Measurements from ENCODE around the gene GPC6. TPM values are rescaled to one million over a fixed set of nuclear protein-coding genes. Genes with fewer than 3 reads are reported as not detected.

The GPC6 gene
- total and polyA plus RNA-seq, 9 of the 15 experiments (the other 6 are each of a cell fraction or from before 2014, with no cell fraction given): under 0.01 to 0.20 (median 0.01) TPM; not detected in 4

DNA sequence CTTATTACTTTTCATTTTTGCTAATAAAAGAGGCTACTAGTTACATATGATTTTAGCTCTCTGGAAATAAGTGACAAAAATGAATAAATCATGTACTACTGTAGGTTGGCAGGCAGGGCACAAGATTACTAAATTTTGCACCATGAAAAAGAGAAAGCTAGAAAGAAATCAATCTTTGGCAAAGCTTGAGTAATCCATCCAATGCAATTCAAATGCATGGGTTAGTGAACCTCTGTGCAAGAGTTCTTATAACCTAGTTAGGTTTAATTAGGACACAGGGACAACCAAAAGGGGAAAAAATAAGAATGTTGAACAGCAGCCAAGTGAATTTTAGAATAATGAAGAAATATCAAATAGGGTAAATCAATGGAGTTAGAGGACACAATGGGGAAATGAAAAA lies 947.4 kb downstream of the GPC6 start:
- H2AFZ ChIP-seq (ENCODE audit: low read depth, low read length): no peak overlapping the region
- H3K36me3 ChIP-seq (ENCODE audit: control insufficient read depth, insufficient read depth, low read length): no peaks in the 10 kb centered on the region
- no peak overlapping the region for H3K27ac ChIP-seq (ENCODE audit: extremely low read depth, low read depth, low read length)
- no TSS peak for BruUV-seq (replicated peaks)
- in situ Hi-C loops (cut with MboI): no loop called here
- no peak overlapping the region for H3K4me3 ChIP-seq
- no peaks in the 10 kb centered on the region for H3K79me2 ChIP-seq (ENCODE audit: control insufficient read depth, insufficient read depth, low read length)
- no peaks in the 10 kb centered on the region for H3K27me3 ChIP-seq (ENCODE audit: control insufficient read depth in 2 of 2, insufficient read depth in 2 of 2, low read length in 2 of 2)
- no peaks in the 10 kb centered on the region for H3K9me1 ChIP-seq (ENCODE audit: control insufficient read depth, insufficient read depth, low read length)
- CTCF ChIA-PET (ENCODE audit: low intra/inter-chr PET ratio): no interaction called here
- FAIRE-seq (no peak), DNase-seq (ENCODE audit: extremely low read depth in 1 of 4, low spot score in 3 of 4) (no peak), ATAC-seq (no peak)
- no peaks in the 10 kb centered on the region for H4K20me1 ChIP-seq (replicated peaks; ENCODE audit: control insufficient read depth, insufficient read depth, low read length)
- H3K4me2 ChIP-seq (ENCODE audit: insufficient read depth, low read length): no peak overlapping the region
- POLR2A ChIA-PET: no interaction called here
- H3K4me1 ChIP-seq (replicated peaks in 1 of 2; ENCODE audit: control insufficient read depth in 2 of 2, insufficient read depth in 2 of 2, low read length in 2 of 2): no peaks in the 10 kb centered on the region
- H3K9ac ChIP-seq (ENCODE audit: insufficient read depth in 1 of 2, low read depth in 2 of 2, low read length in 2 of 2): no peak overlapping the region
- no peaks in the 10 kb centered on the region for H3K9me3 ChIP-seq (replicated peaks; ENCODE audit: control insufficient read depth, insufficient read depth, low read depth, low read length)
- TF ChIP-seq MTA1 (IDR thresholded peaks at IDR 0.05; ENCODE audit: borderline replicate concordance) (no peak), MAFF (IDR thresholded peaks at IDR 0.05; ENCODE audit: low read length) (no peak)
- intact Hi-C loops (cut with micrococcal nuclease): no loop called here

DNA sequence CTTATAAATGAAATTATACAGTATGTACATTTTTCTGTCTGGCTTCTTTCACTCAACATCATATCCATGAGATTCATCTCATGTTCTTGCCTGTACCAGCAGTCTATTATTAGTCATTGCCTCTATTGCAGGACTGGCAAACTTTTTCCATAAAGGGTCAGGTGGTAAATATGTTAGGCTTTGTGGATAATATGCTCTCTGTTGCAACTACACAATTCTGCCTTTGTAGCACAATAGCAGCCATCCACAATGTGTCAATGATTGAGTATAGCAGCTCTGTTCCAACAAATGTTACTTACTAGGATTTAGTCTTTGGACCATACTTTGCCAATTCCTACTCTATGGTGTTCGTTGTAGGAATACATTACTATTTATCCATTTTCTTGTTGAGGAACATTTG lies 948.5 kb downstream of the GPC6 start:
- FAIRE-seq (no peak), DNase-seq (ENCODE audit: extremely low read depth in 1 of 4, low spot score in 3 of 4) (no peak), ATAC-seq (no peak)
- in situ Hi-C loops (cut with MboI) (no loop called here), intact Hi-C loops (cut with micrococcal nuclease) (no loop called here)
- no peaks in the 10 kb centered on the region for H4K20me1 ChIP-seq (replicated peaks; ENCODE audit: control insufficient read depth, insufficient read depth, low read length)
- 0% methylated on average over 1 of the region's 1 CpG for WGBS (ENCODE audit: insufficient coverage, low coverage, missing lambda C conversion rate)
- no peaks in the 10 kb centered on the region for H3K79me2 ChIP-seq (ENCODE audit: control insufficient read depth, insufficient read depth, low read length)
- ChIA-PET POLR2A (no interaction called here), CTCF (ENCODE audit: low intra/inter-chr PET ratio) (no interaction called here)
- H3K9me3 ChIP-seq (replicated peaks; ENCODE audit: control insufficient read depth, insufficient read depth, low read depth, low read length): no peaks in the 10 kb centered on the region
- no peak overlapping the region for H3K4me3 ChIP-seq
- no peaks in the 10 kb centered on the region for H3K27me3 ChIP-seq (ENCODE audit: control insufficient read depth in 2 of 2, insufficient read depth in 2 of 2, low read length in 2 of 2)
- H3K4me1 ChIP-seq (replicated peaks in 1 of 2; ENCODE audit: control insufficient read depth in 2 of 2, insufficient read depth in 2 of 2, low read length in 2 of 2): no peaks in the 10 kb centered on the region
- TF ChIP-seq MYC (IDR thresholded peaks at IDR 0.05; ENCODE audit: low read depth, low read length) (no peak), MYC (CRISPR knock-in tag; IDR thresholded peaks at IDR 0.05; ENCODE audit: borderline replicate concordance, low read depth) (no peak), RBM22 (IDR thresholded peaks at IDR 0.05; ENCODE audit: low read depth, low read length, poor library complexity, severe bottlenecking) (no peak)
- no peaks in the 10 kb centered on the region for H3K36me3 ChIP-seq (ENCODE audit: control insufficient read depth, insufficient read depth, low read length)
- no peak overlapping the region for H3K27ac ChIP-seq (ENCODE audit: extremely low read depth, low read depth, low read length)
- no peak overlapping the region for H2AFZ ChIP-seq (ENCODE audit: low read depth, low read length)
- H3K4me2 ChIP-seq (ENCODE audit: insufficient read depth, low read length): no peak overlapping the region
- H3K9ac ChIP-seq (ENCODE audit: insufficient read depth in 1 of 2, low read depth in 2 of 2, low read length in 2 of 2): no peak overlapping the region
- no peaks in the 10 kb centered on the region for H3K9me1 ChIP-seq (ENCODE audit: control insufficient read depth, insufficient read depth, low read length)
- no TSS peak for BruUV-seq (replicated peaks)
